ENCODE data around the gene GALM.

DNA sequence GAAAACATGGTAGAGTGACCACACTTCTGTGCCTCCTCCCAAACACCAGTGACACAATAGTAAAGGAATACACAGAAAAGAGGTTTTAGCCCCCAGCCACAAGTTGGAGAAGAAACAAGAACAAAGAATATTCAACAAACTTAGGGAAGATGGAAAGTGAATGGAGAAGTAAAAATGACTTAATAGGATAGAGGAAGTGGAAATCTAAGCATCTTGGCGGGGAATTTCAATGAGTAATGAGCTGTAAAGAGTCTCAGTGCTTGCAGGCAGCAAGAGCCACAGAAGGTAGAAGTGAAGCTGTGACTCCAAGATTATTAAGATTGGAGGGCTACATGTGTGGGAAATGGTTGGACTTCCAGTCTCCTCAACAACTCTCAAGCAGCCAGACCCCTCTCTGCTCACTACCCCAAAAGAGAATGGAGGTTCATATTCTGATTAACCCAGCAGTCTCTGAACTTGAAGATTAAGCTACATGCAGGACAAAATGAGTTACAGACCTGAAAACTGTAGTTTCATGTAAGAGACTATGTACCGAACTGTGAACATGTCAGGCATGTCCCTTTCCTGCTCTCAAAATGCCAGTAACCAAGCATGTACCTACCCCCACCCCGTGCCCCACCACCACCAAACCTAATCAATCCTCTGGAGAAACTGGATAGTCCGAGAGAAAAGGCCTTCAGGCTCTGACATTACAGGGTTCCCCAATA lies 46.3 kb upstream of the GALM start:
- TF ChIP-seq, protein P1, sequence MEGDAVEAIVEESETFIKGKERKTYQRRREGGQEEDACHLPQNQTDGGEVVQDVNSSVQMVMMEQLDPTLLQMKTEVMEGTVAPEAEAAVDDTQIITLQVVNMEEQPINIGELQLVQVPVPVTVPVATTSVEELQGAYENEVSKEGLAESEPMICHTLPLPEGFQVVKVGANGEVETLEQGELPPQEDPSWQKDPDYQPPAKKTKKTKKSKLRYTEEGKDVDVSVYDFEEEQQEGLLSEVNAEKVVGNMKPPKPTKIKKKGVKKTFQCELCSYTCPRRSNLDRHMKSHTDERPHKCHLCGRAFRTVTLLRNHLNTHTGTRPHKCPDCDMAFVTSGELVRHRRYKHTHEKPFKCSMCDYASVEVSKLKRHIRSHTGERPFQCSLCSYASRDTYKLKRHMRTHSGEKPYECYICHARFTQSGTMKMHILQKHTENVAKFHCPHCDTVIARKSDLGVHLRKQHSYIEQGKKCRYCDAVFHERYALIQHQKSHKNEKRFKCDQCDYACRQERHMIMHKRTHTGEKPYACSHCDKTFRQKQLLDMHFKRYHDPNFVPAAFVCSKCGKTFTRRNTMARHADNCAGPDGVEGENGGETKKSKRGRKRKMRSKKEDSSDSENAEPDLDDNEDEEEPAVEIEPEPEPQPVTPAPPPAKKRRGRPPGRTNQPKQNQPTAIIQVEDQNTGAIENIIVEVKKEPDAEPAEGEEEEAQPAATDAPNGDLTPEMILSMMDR (IDR thresholded peaks at IDR 0.05), result no peak
- TF ChIP-seq POLR2A (IDR thresholded peaks at IDR 0.05), result no peak

All from uterus (tissue), 2 donors.